Colonic mucosa (tissue), 4 donors: ENCODE results near the gene UTS2R. TPM values are rescaled to one million over a fixed set of nuclear protein-coding genes. Genes with fewer than 3 reads are reported as not detected.

Experiments used
- DNase-seq: peaks from one replicate; pipeline ENCODE4 v3.0.0-alpha.2; 2020
- H3K27ac ChIP-seq: fragments of 200-600 bp; one replicate; pipeline ENCODE4 v1.8.0; 2021
- H3K27me3 ChIP-seq: fragments of 200-600 bp; one replicate; pipeline ENCODE4 v1.8.0; 2021
- H3K36me3 ChIP-seq: fragments of 200-600 bp; one replicate; pipeline ENCODE4 v1.8.0; 2021
- H3K4me1 ChIP-seq: fragments of 200-600 bp; one replicate; pipeline ENCODE4 v1.8.0; 2021; ENCODE audit warnings: mild to moderate bottlenecking
- H3K4me3 ChIP-seq: fragments of 200-600 bp; one replicate; pipeline ENCODE4 v1.8.0; 2021
- H3K9ac ChIP-seq, 2 donors: one replicate each; pipeline ENCODE4 v1.7.0; 2013; ENCODE audit warnings: control low read depth in 2 of 2, low read depth in 2 of 2, low read length in 2 of 2
- H3K9me3 ChIP-seq: fragments of 200-600 bp; one replicate; pipeline ENCODE4 v1.8.0; 2021
- CTCF ChIP-seq: fragments of 200-600 bp; IDR thresholded peaks from one replicate; pipeline ENCODE4 v1.8.0; 2022; ENCODE audit warnings: antibody characterized with exemption, mild to moderate bottlenecking
- intact Hi-C: fragments of 100-400 bp; cut with DNase I; formaldehyde crosslinking; loops from one replicate; pipeline ENCODE4 v1.14.1; 2022
- total RNA-seq, 2 donors: library from RNA; stranded (reverse); fragmentation: NEBNext Ultra II Directional in 1 of 2; extraction: Animal tissue kit (Norgen Biotek cat#: 25700) in 1 of 2; gene quantifications; one replicate each; pipeline ENCODE4 v1.2.1, GENCODE V29; 2021
- donor health status: healthy.
- donor health status: DM: no; HTN: no; CAD: no.
- donor health status: DM: no; HTN: no; CAD: no.

Gene UTS2R
- total RNA-seq, 2 donors from 2014 or later: not detected

GRCh38 chr17:82400206-82400605, 28.6 kb downstream of the UTS2R start:
- no peaks in the 10 kb centered on the region for H3K27me3 ChIP-seq
- no peaks in the 10 kb centered on the region for H3K9me3 ChIP-seq
- no peak for DNase-seq
- H3K4me1 ChIP-seq: no peaks in the 10 kb centered on the region
- H3K9ac ChIP-seq: no peak overlapping the region
- no peak overlapping the region for H3K27ac ChIP-seq
- H3K4me3 ChIP-seq: no peak overlapping the region
- TF ChIP-seq CTCF: no peak
- no peaks in the 10 kb centered on the region for H3K36me3 ChIP-seq
- intact Hi-C loops: no loop called here

- H3K9ac ChIP-seq: no peak overlapping the region
- H3K9me3 ChIP-seq: no peaks in the 10 kb centered on the region
- no peak overlapping the region for H3K4me3 ChIP-seq
- H3K27me3 ChIP-seq: no peaks in the 10 kb centered on the region
- no peak overlapping the region for H3K27ac ChIP-seq
- intact Hi-C loops: no loop called here
- H3K36me3 ChIP-seq: no peaks in the 10 kb centered on the region
- TF ChIP-seq CTCF: no peak
- peak; percentile 35 for DNase-seq
- H3K4me1 ChIP-seq: no peaks in the 10 kb centered on the region
These were observed 29.3 kb downstream of the UTS2R start for GRCh38 chr17:82400830-82401229.

GRCh38 chr17:82402865-82403264, 31.3 kb downstream of the UTS2R start:
- Histone ChIP-seq H3K27ac (no peak overlapping the region), H3K36me3 (no peaks in the 10 kb centered on the region), H3K9me3 (no peaks in the 10 kb centered on the region), H3K27me3 (no peaks in the 10 kb centered on the region), H3K4me1 (no peaks in the 10 kb centered on the region), H3K4me3 (no peak overlapping the region), H3K9ac (no peak overlapping the region)
- TF ChIP-seq CTCF: no peak
- DNase-seq: no peak
- intact Hi-C loops: no loop called here

GRCh38 chr17:82403662-82404660, 32.4 kb downstream of the UTS2R start:
- Histone ChIP-seq H3K9me3 (no peaks in the 10 kb centered on the region), H3K27ac (no peak overlapping the region), H3K9ac (no peak overlapping the region), H3K4me3 (no peak overlapping the region), H3K4me1 (no peaks in the 10 kb centered on the region), H3K36me3 (no peaks in the 10 kb centered on the region), H3K27me3 (no peaks in the 10 kb centered on the region)
- DNase-seq: no peak
- TF ChIP-seq CTCF: no peak
- intact Hi-C loops: no loop called here

- TF ChIP-seq CTCF: no peak
- Histone ChIP-seq H3K27ac (no peak overlapping the region), H3K27me3 (no peaks in the 10 kb centered on the region), H3K4me3 (no peak overlapping the region), H3K36me3 (no peaks in the 10 kb centered on the region), H3K9me3 (no peaks in the 10 kb centered on the region), H3K4me1 (no peaks in the 10 kb centered on the region), H3K9ac (no peak overlapping the region)
- DNase-seq: no peak
- intact Hi-C loops: no loop called here
These were observed 33.5 kb downstream of the UTS2R start for GRCh38 chr17:82405051-82405450.
